Endodermal cell (in vitro differentiated cells): Measurements from ENCODE around the gene RSPH9. TPM values are rescaled to one million over a fixed set of nuclear protein-coding genes. Genes with fewer than 3 reads are reported as not detected.

Source experiments
- DNase-seq: peaks from one replicate; pipeline ENCODE4 v3.0.0-alpha.2; 2017
- H3K27ac ChIP-seq: 2 replicates; pipeline ENCODE4 v1.5.1; 2013; ENCODE audit warnings: mild to moderate bottlenecking, low read depth, low read length, moderate library complexity
- H3K27me3 ChIP-seq: 2 replicates; pipeline ENCODE4 v1.6.1; 2013; ENCODE audit warnings: mild to moderate bottlenecking, low read length, moderate library complexity; ENCODE audit not compliant: insufficient read depth, control insufficient read depth, poor library complexity, severe bottlenecking
- H3K36me3 ChIP-seq: 2 replicates; pipeline ENCODE4 v1.7.0; 2013; ENCODE audit warnings: mild to moderate bottlenecking, low read length, moderate library complexity; ENCODE audit not compliant: control insufficient read depth, insufficient read depth
- H3K4me1 ChIP-seq: one replicate; pipeline ENCODE4 v1.7.0; 2013; ENCODE audit warnings: low read length; ENCODE audit not compliant: control insufficient read depth, insufficient read depth
- H3K4me3 ChIP-seq: 2 replicates; pipeline ENCODE4 v1.5.1; 2013; ENCODE audit warnings: mild to moderate bottlenecking, low read length, moderate library complexity
- H3K9ac ChIP-seq: 2 replicates; pipeline ENCODE4 v1.6.1; 2013; ENCODE audit warnings: mild to moderate bottlenecking, low read length, moderate library complexity; ENCODE audit not compliant: poor library complexity, severe bottlenecking; ENCODE audit errors: extremely low read depth
- H3K9me3 ChIP-seq: 2 replicates; pipeline ENCODE4 v1.6.1; 2013; ENCODE audit warnings: mild to moderate bottlenecking, low read length, moderate library complexity; ENCODE audit not compliant: control insufficient read depth
- H3K27ac Mint-ChIP-seq: 2 replicates; pipeline ENCODE4 v1.8.0; 2020; ENCODE audit warnings: mixed read lengths
- H3K27me3 Mint-ChIP-seq: 2 replicates; pipeline ENCODE4 v1.8.0; 2021; ENCODE audit warnings: mild to moderate bottlenecking, mixed read lengths; ENCODE audit not compliant: insufficient read depth
- H3K36me3 Mint-ChIP-seq: 2 replicates; pipeline ENCODE4 v1.8.0; 2020; ENCODE audit warnings: low read depth, mixed read lengths
- H3K4me1 Mint-ChIP-seq: 2 replicates; pipeline ENCODE4 v1.8.0; 2020; ENCODE audit warnings: mixed read lengths
- H3K4me3 Mint-ChIP-seq: 2 replicates; pipeline ENCODE4 v1.8.0; 2020; ENCODE audit warnings: mild to moderate bottlenecking, moderate library complexity, mixed read lengths
- H3K9me3 Mint-ChIP-seq: 2 replicates; pipeline ENCODE4 v1.8.0; 2020; ENCODE audit warnings: mild to moderate bottlenecking, mixed read lengths
- WGBS, 2 experiments: methylation state at CpG; one replicate each; pipeline versions ENCODE4 v1.1.5 to v1.1.7; 2013; ENCODE audit warnings: missing lambda C conversion rate in 2 of 2, mixed read lengths in 1 of 2; ENCODE audit not compliant: insufficient coverage in 1 of 2, insufficient read length in 1 of 2; 5-methylcytosine and 5-hydroxymethylcytosine counted together
- total RNA-seq, 2 donors: library from RNA; stranded (reverse); fragmentation: NEBNext Ultra II Directional in 1 of 2; extraction: Animal tissue kit (Norgen Biotek cat#: 25700) in 1 of 2; gene quantifications; 2 replicates in 1 of 2; 3 replicates in 1 of 2; pipeline ENCODE4 v1.2.1, GENCODE V29; 2021
- TF ChIP-seq, protein P1 (sequence below): fragments of 200-600 bp; sonication (generic); conservative IDR thresholded peaks from 2 replicates; pipeline ENCODE4 v1.5.0; 2021; ENCODE audit warnings: antibody characterized with exemption, mild to moderate bottlenecking

RSPH9 gene
- total RNA-seq, 2 donors from 2014 or later = 0.44 to 0.64 TPM

DNA sequence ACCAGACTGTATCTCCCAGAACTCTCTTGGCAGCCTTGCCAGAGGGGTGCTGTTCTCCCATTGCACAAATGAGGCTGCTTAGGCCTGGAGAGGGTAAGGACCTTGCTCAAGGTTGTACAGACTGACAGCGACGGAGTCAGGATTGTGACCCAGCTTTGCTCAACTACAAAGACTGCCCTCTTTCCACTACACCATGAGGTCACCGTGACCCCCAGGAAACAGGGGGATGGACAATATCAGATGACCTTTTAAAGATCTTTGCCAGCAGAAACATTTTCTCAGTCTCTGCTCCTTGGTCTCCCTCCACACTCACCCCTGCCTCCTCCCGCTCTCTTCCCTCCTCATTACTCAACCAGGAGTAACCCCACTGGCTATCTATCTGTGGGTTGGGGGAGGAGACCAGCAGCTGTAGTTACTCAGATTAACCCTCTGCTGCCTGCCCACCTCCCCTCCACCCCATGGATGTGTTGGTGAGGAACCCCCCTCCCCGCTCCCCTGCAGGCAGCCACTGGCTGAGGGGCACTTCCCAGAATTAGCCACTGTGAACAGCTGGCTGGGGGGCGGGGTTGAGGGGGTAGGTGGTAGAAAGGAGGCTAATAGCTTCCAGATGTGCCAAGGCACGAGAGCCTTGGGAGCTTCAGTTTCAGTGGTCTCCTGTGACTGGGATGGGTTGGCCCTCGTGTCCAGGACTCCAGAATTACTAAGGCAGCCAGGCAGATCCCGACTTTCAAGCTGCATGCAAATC is 69.6 kb downstream of the RSPH9 start:
- peaks cover 12% of the 10 kb centered on the region for H3K4me1 ChIP-seq
- no peak overlapping the region for H3K9ac ChIP-seq
- no peaks in the 10 kb centered on the region for H3K36me3 Mint-ChIP-seq
- no peak overlapping the region for H3K27ac ChIP-seq
- H3K9me3 ChIP-seq = no peaks in the 10 kb centered on the region
- peaks cover 48% of the 10 kb centered on the region for H3K4me1 Mint-ChIP-seq
- no peaks in the 10 kb centered on the region for H3K27me3 Mint-ChIP-seq
- TF ChIP-seq, protein P1, sequence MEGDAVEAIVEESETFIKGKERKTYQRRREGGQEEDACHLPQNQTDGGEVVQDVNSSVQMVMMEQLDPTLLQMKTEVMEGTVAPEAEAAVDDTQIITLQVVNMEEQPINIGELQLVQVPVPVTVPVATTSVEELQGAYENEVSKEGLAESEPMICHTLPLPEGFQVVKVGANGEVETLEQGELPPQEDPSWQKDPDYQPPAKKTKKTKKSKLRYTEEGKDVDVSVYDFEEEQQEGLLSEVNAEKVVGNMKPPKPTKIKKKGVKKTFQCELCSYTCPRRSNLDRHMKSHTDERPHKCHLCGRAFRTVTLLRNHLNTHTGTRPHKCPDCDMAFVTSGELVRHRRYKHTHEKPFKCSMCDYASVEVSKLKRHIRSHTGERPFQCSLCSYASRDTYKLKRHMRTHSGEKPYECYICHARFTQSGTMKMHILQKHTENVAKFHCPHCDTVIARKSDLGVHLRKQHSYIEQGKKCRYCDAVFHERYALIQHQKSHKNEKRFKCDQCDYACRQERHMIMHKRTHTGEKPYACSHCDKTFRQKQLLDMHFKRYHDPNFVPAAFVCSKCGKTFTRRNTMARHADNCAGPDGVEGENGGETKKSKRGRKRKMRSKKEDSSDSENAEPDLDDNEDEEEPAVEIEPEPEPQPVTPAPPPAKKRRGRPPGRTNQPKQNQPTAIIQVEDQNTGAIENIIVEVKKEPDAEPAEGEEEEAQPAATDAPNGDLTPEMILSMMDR = no peak
- no peaks in the 10 kb centered on the region for H3K27me3 ChIP-seq
- peak; percentile 64 for DNase-seq
- H3K4me3 ChIP-seq = no peak overlapping the region
- no peaks in the 10 kb centered on the region for H3K36me3 ChIP-seq
- H3K9me3 Mint-ChIP-seq = peaks cover 1% of the 10 kb centered on the region
- H3K27ac Mint-ChIP-seq = peak overlapping the region; percentile 17
- WGBS, 2 experiments = 78 to 87% methylated on average over 5 to 9 of the region's 9 CpGs
- H3K4me3 Mint-ChIP-seq = no peak overlapping the region

DNA sequence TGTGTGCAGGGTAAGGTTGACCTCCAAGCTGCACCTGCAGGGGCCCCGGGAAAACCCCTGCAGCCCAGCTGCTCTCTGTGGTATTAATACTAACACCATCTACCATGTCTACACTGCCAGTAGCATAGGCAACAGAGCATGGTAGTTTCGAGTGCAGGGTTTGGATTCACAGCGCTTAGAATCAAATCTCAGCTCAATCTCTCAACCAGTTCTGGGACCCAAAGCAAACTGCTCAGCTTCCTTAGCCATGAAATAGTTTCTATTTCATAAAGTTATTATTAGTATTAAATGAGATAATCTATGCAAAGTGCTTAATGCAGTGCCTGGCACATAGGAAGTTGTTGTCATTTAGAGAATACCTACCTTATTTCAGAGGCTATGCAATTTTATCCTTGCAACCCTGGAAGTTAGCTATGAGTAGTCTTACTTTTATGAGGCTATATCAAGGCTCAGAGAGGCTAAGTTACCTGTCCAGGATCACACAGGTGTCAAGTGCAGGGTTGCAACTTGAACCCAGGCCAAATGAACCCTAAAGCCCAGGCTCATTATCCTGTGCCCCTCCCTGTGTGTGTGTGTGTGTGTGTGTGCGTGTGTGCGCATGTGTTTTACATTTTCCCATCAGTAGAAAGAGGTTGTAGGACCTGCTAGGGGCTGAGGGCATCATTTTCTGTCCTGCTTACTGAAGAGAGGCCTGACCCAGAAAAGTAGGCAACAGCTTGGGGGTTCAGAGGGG is 70.4 kb downstream of the RSPH9 start:
- WGBS, 2 experiments = 82% methylated on average over 5 of the region's 5 CpGs; no CpG with 5 or more reads in 1 of the 2 experiments
- Mint-ChIP-seq H3K4me3 (no peak overlapping the region), H3K9me3 (peaks cover 1% of the 10 kb centered on the region), H3K36me3 (no peaks in the 10 kb centered on the region), H3K27me3 (no peaks in the 10 kb centered on the region), H3K4me1 (peaks cover 48% of the 10 kb centered on the region), H3K27ac (no peak overlapping the region)
- no peak overlapping the region for H3K9ac ChIP-seq
- peak; percentile 20 for DNase-seq
- no peaks in the 10 kb centered on the region for H3K27me3 ChIP-seq
- no peaks in the 10 kb centered on the region for H3K36me3 ChIP-seq
- H3K4me1 ChIP-seq = peaks cover 10% of the 10 kb centered on the region
- H3K4me3 ChIP-seq = no peak overlapping the region
- no peaks in the 10 kb centered on the region for H3K9me3 ChIP-seq
- TF ChIP-seq, protein P1 = no peak
- no peak overlapping the region for H3K27ac ChIP-seq

DNA sequence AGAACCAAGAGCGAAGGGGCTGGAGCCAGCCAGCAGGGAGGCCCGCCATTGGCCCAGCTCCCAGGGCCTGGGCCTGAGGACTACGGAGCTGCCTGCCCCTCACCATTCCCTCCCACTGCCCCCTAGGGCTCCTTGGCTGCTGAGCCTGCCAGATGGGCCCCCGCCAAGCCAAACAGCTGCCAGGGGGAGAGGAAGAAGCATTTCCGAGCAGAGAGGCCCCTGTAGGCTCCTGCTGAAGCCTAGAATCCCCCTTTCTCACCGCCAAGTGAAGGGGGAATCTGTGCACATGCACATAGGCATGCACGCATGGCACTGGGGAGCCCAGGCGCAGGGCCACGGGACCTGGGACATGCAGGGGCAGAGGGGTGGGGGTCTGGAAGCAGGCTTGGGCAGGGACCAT is 71.3 kb downstream of the RSPH9 start:
- Histone ChIP-seq H3K4me1 (peaks cover 10% of the 10 kb centered on the region), H3K9ac (no peak overlapping the region), H3K36me3 (no peaks in the 10 kb centered on the region), H3K27ac (no peak overlapping the region), H3K27me3 (no peaks in the 10 kb centered on the region), H3K9me3 (no peaks in the 10 kb centered on the region), H3K4me3 (no peak overlapping the region)
- Mint-ChIP-seq H3K27me3 (no peaks in the 10 kb centered on the region), H3K27ac (no peak overlapping the region), H3K36me3 (no peaks in the 10 kb centered on the region), H3K9me3 (peaks cover 1% of the 10 kb centered on the region), H3K4me1 (peaks cover 45% of the 10 kb centered on the region), H3K4me3 (no peak overlapping the region)
- TF ChIP-seq, protein P1 = no peak
- 50 to 80% methylated on average over 1 to 9 of the region's 9 CpGs for WGBS, 2 experiments
- no peak for DNase-seq
